ENCODE results near the gene CIAO3.

DNA sequence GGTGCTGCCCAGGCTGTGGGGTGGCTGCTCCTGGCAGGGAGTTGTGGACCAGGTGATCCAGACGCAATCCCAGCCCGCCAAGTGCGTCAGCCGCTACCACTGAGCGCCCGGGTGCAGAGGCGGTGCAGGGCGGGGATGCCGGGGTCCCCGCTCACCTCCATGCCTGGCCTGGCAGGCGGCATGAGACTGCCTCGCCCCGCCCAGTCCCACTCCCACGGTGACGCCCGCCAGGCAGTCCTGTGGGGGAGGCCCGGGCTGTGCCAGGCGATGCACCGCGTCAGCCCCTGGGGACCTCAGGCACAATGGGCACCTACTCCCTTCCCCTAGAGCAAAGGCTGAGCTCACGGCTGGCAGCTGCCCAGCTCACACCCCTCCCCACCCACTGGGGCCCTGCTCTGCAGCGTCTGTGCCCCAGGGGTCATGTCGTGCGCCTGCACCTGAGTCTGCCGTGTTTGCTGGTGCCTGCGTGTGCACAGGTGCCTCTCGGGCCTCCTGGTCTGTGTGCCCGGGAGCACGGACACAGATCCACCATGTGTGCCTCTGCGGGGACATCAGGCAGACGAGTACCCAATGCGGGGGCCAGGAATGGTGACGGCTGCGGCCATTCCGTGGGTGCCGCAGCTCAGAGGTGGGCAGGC lies 42.1 kb upstream of the CIAO3 start:
- TF ChIP-seq, protein P1, sequence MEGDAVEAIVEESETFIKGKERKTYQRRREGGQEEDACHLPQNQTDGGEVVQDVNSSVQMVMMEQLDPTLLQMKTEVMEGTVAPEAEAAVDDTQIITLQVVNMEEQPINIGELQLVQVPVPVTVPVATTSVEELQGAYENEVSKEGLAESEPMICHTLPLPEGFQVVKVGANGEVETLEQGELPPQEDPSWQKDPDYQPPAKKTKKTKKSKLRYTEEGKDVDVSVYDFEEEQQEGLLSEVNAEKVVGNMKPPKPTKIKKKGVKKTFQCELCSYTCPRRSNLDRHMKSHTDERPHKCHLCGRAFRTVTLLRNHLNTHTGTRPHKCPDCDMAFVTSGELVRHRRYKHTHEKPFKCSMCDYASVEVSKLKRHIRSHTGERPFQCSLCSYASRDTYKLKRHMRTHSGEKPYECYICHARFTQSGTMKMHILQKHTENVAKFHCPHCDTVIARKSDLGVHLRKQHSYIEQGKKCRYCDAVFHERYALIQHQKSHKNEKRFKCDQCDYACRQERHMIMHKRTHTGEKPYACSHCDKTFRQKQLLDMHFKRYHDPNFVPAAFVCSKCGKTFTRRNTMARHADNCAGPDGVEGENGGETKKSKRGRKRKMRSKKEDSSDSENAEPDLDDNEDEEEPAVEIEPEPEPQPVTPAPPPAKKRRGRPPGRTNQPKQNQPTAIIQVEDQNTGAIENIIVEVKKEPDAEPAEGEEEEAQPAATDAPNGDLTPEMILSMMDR (IDR thresholded peaks at IDR 0.05), result no peak
- TF ChIP-seq POLR2A (IDR thresholded peaks at IDR 0.05), result no peak
